Activated CD4-positive, alpha-beta memory T cell treated with anti-CD3 and anti-CD28 coated beads, Interleukin-2, amount 10 ng/mL, durations not matched to agents 7 days and 5 days (primary cell): ENCODE measurements around the gene PRDM16. TPM values are rescaled to one million over a fixed set of nuclear protein-coding genes. Genes with fewer than 3 reads are reported as not detected.

Experiments used
- CTCF ChIA-PET: fragments of 350-600 bp; sonication (Branson Sonifier 250); formaldehyde crosslinking; loops from one replicate; lab custom pipeline; 2021; ENCODE audit warnings: antibody characterized with exemption, inconsistent platforms; lab: Charles Lee
- POLR2A ChIA-PET: fragments of 350-600 bp; sonication (Branson Sonifier 250); formaldehyde crosslinking; loops from one replicate; lab custom pipeline; 2021; ENCODE audit warnings: antibody characterized with exemption; lab: Charles Lee
- DNase-seq: peaks from one replicate; pipeline ENCODE4 v3.0.0-alpha.2; 2020
- H3K27ac Mint-ChIP-seq: one replicate; pipeline ENCODE4 v1.8.0; 2021; ENCODE audit warnings: mild to moderate bottlenecking, mixed read lengths
- H3K27me3 Mint-ChIP-seq: one replicate; pipeline ENCODE4 v1.8.0; 2021; ENCODE audit warnings: mixed read lengths
- H3K36me3 Mint-ChIP-seq: one replicate; pipeline ENCODE4 v1.8.0; 2021; ENCODE audit warnings: low read depth, mixed read lengths
- H3K4me1 Mint-ChIP-seq: one replicate; pipeline ENCODE4 v1.8.0; 2021; ENCODE audit warnings: mixed read lengths
- H3K4me3 Mint-ChIP-seq: one replicate; pipeline ENCODE4 v1.8.0; 2021; ENCODE audit warnings: mild to moderate bottlenecking, mixed read lengths
- H3K9me3 Mint-ChIP-seq: one replicate; pipeline ENCODE4 v1.8.0; 2021; ENCODE audit warnings: mixed read lengths
- total RNA-seq, 2 experiments: library from RNA; stranded (reverse); gene quantifications; one replicate each; pipeline ENCODE4 v1.2.3, GENCODE V29; 2021

The PRDM16 gene
- total RNA-seq, 2 experiments from 2014 or later: 0.03 to 0.20 TPM

GRCh38 chr1:3462356-3463012 lies 393.5 kb downstream of the PRDM16 start:
- Mint-ChIP-seq H3K4me3 (no peak overlapping the region), H3K36me3 (no peaks in the 10 kb centered on the region), H3K27me3 (no peaks in the 10 kb centered on the region), H3K9me3 (no peaks in the 10 kb centered on the region), H3K27ac (no peak overlapping the region), H3K4me1 (no peaks in the 10 kb centered on the region)
- POLR2A ChIA-PET: no interaction called here
- DNase-seq: no peak
- CTCF ChIA-PET: no interaction called here

- DNase-seq: no peak
- no peaks in the 10 kb centered on the region for H3K36me3 Mint-ChIP-seq
- H3K4me3 Mint-ChIP-seq: no peak overlapping the region
- ChIA-PET CTCF (no interaction called here), POLR2A (no interaction called here)
- H3K4me1 Mint-ChIP-seq: no peaks in the 10 kb centered on the region
- H3K27me3 Mint-ChIP-seq: no peaks in the 10 kb centered on the region
- no peaks in the 10 kb centered on the region for H3K9me3 Mint-ChIP-seq
- H3K27ac Mint-ChIP-seq: no peak overlapping the region
Measured at GRCh38 chr1:3463013-3463385, 394.0 kb downstream of the PRDM16 start.

GRCh38 chr1:3463408-3463863 lies 394.4 kb downstream of the PRDM16 start:
- Mint-ChIP-seq H3K27me3 (no peaks in the 10 kb centered on the region), H3K4me1 (no peaks in the 10 kb centered on the region), H3K36me3 (no peaks in the 10 kb centered on the region), H3K27ac (no peak overlapping the region), H3K9me3 (no peaks in the 10 kb centered on the region), H3K4me3 (no peak overlapping the region)
- no peak for DNase-seq
- ChIA-PET POLR2A (no interaction called here), CTCF (no interaction called here)

- H3K4me1 Mint-ChIP-seq: no peaks in the 10 kb centered on the region
- H3K27me3 Mint-ChIP-seq: no peaks in the 10 kb centered on the region
- H3K9me3 Mint-ChIP-seq: no peaks in the 10 kb centered on the region
- H3K27ac Mint-ChIP-seq: no peak overlapping the region
- no peak overlapping the region for H3K4me3 Mint-ChIP-seq
- CTCF ChIA-PET: no interaction called here
- POLR2A ChIA-PET: no interaction called here
- DNase-seq: no peak
- H3K36me3 Mint-ChIP-seq: no peaks in the 10 kb centered on the region
Measured at GRCh38 chr1:3463891-3464648, 395.1 kb downstream of the PRDM16 start.

- no peaks in the 10 kb centered on the region for H3K36me3 Mint-ChIP-seq
- H3K27me3 Mint-ChIP-seq: no peaks in the 10 kb centered on the region
- no peaks in the 10 kb centered on the region for H3K9me3 Mint-ChIP-seq
- no peak overlapping the region for H3K4me3 Mint-ChIP-seq
- no peak for DNase-seq
- H3K27ac Mint-ChIP-seq: no peak overlapping the region
- CTCF ChIA-PET: no interaction called here
- POLR2A ChIA-PET: no interaction called here
- no peaks in the 10 kb centered on the region for H3K4me1 Mint-ChIP-seq
Measured at GRCh38 chr1:3464649-3465025, 395.6 kb downstream of the PRDM16 start.

GRCh38 chr1:3465091-3465934 lies 396.3 kb downstream of the PRDM16 start:
- Mint-ChIP-seq H3K9me3 (no peaks in the 10 kb centered on the region), H3K4me1 (no peaks in the 10 kb centered on the region), H3K27me3 (no peaks in the 10 kb centered on the region), H3K27ac (no peak overlapping the region), H3K36me3 (no peaks in the 10 kb centered on the region), H3K4me3 (no peak overlapping the region)
- ChIA-PET CTCF (no interaction called here), POLR2A (no interaction called here)
- DNase-seq: no peak

- H3K9me3 Mint-ChIP-seq: no peaks in the 10 kb centered on the region
- H3K27ac Mint-ChIP-seq: no peak overlapping the region
- no peaks in the 10 kb centered on the region for H3K4me1 Mint-ChIP-seq
- CTCF ChIA-PET: no interaction called here
- no peak overlapping the region for H3K4me3 Mint-ChIP-seq
- H3K27me3 Mint-ChIP-seq: no peaks in the 10 kb centered on the region
- no peak for DNase-seq
- POLR2A ChIA-PET: no interaction called here
- H3K36me3 Mint-ChIP-seq: no peaks in the 10 kb centered on the region
Measured at GRCh38 chr1:3465935-3466321, 396.9 kb downstream of the PRDM16 start.

- Mint-ChIP-seq H3K9me3 (no peaks in the 10 kb centered on the region), H3K4me3 (no peak overlapping the region), H3K4me1 (no peaks in the 10 kb centered on the region), H3K27ac (no peak overlapping the region), H3K27me3 (no peaks in the 10 kb centered on the region), H3K36me3 (no peaks in the 10 kb centered on the region)
- CTCF ChIA-PET: no interaction called here
- POLR2A ChIA-PET: no interaction called here
- no peak for DNase-seq
Measured at GRCh38 chr1:3466366-3467075, 397.5 kb downstream of the PRDM16 start.

- no peaks in the 10 kb centered on the region for H3K4me1 Mint-ChIP-seq
- H3K27ac Mint-ChIP-seq: no peak overlapping the region
- DNase-seq: no peak
- H3K36me3 Mint-ChIP-seq: no peaks in the 10 kb centered on the region
- ChIA-PET CTCF (no interaction called here), POLR2A (no interaction called here)
- no peaks in the 10 kb centered on the region for H3K9me3 Mint-ChIP-seq
- H3K27me3 Mint-ChIP-seq: no peaks in the 10 kb centered on the region
- H3K4me3 Mint-ChIP-seq: no peak overlapping the region
Measured at GRCh38 chr1:3467096-3468036, 398.4 kb downstream of the PRDM16 start.

- no peak for DNase-seq
- ChIA-PET CTCF (no interaction called here), POLR2A (no interaction called here)
- no peaks in the 10 kb centered on the region for H3K36me3 Mint-ChIP-seq
- H3K4me1 Mint-ChIP-seq: no peaks in the 10 kb centered on the region
- H3K27ac Mint-ChIP-seq: no peak overlapping the region
- H3K9me3 Mint-ChIP-seq: no peaks in the 10 kb centered on the region
- H3K27me3 Mint-ChIP-seq: no peaks in the 10 kb centered on the region
- no peak overlapping the region for H3K4me3 Mint-ChIP-seq
Measured at GRCh38 chr1:3468236-3469103, 399.5 kb downstream of the PRDM16 start.

- no peak overlapping the region for H3K27ac Mint-ChIP-seq
- ChIA-PET POLR2A (no interaction called here), CTCF (no interaction called here)
- no peak overlapping the region for H3K4me3 Mint-ChIP-seq
- no peaks in the 10 kb centered on the region for H3K4me1 Mint-ChIP-seq
- no peaks in the 10 kb centered on the region for H3K36me3 Mint-ChIP-seq
- no peaks in the 10 kb centered on the region for H3K27me3 Mint-ChIP-seq
- no peak for DNase-seq
- H3K9me3 Mint-ChIP-seq: no peaks in the 10 kb centered on the region
Measured at GRCh38 chr1:3469104-3469848, 400.3 kb downstream of the PRDM16 start.
